Activated B cell treated with CpG ODN at 0.5 μM for 24 hours (primary cell): ENCODE measurements around the gene POT1. TPM values are rescaled to one million over a fixed set of nuclear protein-coding genes. Genes with fewer than 3 reads are reported as not detected.

ENCODE experiments used
- ATAC-seq: fragments of 200-7000 bp; cut with Tn5 transposase; one replicate; pipeline ENCODE4 v1.10.0; 2021; ENCODE audit warnings: low read depth, mild to moderate bottlenecking, moderate library complexity
- CTCF ChIA-PET: fragments of 350-600 bp; sonication (Branson Sonifier 250); formaldehyde crosslinking; loops from one replicate; lab custom pipeline; 2021; ENCODE audit warnings: antibody characterized with exemption; lab: Charles Lee
- POLR2A ChIA-PET: fragments of 350-600 bp; sonication (Branson Sonifier 250); formaldehyde crosslinking; loops from one replicate; lab custom pipeline; 2021; ENCODE audit warnings: antibody characterized with exemption; lab: Charles Lee
- DNase-seq: peaks from one replicate; pipeline ENCODE4 v3.0.0; 2022
- H3K27ac Mint-ChIP-seq: one replicate; pipeline ENCODE4 v1.8.0; 2020; ENCODE audit warnings: mixed read lengths
- H3K27me3 Mint-ChIP-seq: one replicate; pipeline ENCODE4 v1.8.0; 2021; ENCODE audit warnings: mixed read lengths
- H3K36me3 Mint-ChIP-seq: one replicate; pipeline ENCODE4 v1.8.0; 2021; ENCODE audit warnings: low read depth, mixed read lengths
- H3K4me1 Mint-ChIP-seq: one replicate; pipeline ENCODE4 v1.8.0; 2021; ENCODE audit warnings: mixed read lengths
- H3K4me3 Mint-ChIP-seq: one replicate; pipeline ENCODE4 v1.8.0; 2020; ENCODE audit warnings: mild to moderate bottlenecking, mixed read lengths
- H3K9me3 Mint-ChIP-seq: one replicate; pipeline ENCODE4 v1.8.0; 2020; ENCODE audit warnings: mixed read lengths
- intact Hi-C: fragments of 100-400 bp; cut with micrococcal nuclease; formaldehyde crosslinking; loops from one replicate; pipeline ENCODE4 v1.15.1; 2024
- total RNA-seq: library from RNA; stranded (reverse); gene quantifications from 2 replicates; pipeline ENCODE4 v1.2.3, GENCODE V29; 2022
- TF ChIP-seq, protein P1 (sequence below): fragments of 200-600 bp; IDR thresholded peaks from one replicate; pipeline ENCODE4 v1.8.0; 2022; ENCODE audit warnings: antibody characterized with exemption, mild to moderate bottlenecking

POT1 gene
- total RNA-seq, 1 donor from 2014 or later, result 26.8 TPM

GRCh38 chr7:124898531-124898930 lies 31.1 kb downstream of the POT1 start:
- no peak overlapping the region for H3K27ac Mint-ChIP-seq
- peaks cover 2% of the 10 kb centered on the region for H3K4me1 Mint-ChIP-seq
- H3K4me3 Mint-ChIP-seq, result no peak overlapping the region
- no peaks in the 10 kb centered on the region for H3K27me3 Mint-ChIP-seq
- no peak for ATAC-seq
- peaks cover 39% of the 10 kb centered on the region for H3K36me3 Mint-ChIP-seq
- TF ChIP-seq, protein P1, sequence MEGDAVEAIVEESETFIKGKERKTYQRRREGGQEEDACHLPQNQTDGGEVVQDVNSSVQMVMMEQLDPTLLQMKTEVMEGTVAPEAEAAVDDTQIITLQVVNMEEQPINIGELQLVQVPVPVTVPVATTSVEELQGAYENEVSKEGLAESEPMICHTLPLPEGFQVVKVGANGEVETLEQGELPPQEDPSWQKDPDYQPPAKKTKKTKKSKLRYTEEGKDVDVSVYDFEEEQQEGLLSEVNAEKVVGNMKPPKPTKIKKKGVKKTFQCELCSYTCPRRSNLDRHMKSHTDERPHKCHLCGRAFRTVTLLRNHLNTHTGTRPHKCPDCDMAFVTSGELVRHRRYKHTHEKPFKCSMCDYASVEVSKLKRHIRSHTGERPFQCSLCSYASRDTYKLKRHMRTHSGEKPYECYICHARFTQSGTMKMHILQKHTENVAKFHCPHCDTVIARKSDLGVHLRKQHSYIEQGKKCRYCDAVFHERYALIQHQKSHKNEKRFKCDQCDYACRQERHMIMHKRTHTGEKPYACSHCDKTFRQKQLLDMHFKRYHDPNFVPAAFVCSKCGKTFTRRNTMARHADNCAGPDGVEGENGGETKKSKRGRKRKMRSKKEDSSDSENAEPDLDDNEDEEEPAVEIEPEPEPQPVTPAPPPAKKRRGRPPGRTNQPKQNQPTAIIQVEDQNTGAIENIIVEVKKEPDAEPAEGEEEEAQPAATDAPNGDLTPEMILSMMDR, result no peak
- CTCF ChIA-PET, result no interaction called here
- POLR2A ChIA-PET, result no interaction called here
- intact Hi-C loops, result no loop called here
- no peak for DNase-seq
- H3K9me3 Mint-ChIP-seq, result no peaks in the 10 kb centered on the region

GRCh38 chr7:124896001-124896400 lies 33.6 kb downstream of the POT1 start:
- no peaks in the 10 kb centered on the region for H3K27me3 Mint-ChIP-seq
- H3K36me3 Mint-ChIP-seq, result peaks cover 45% of the 10 kb centered on the region
- no peak for ATAC-seq
- intact Hi-C loops, result no loop called here
- H3K4me3 Mint-ChIP-seq, result no peak overlapping the region
- no peaks in the 10 kb centered on the region for H3K9me3 Mint-ChIP-seq
- TF ChIP-seq, protein P1, result no peak
- ChIA-PET CTCF (no interaction called here), POLR2A (no interaction called here)
- H3K4me1 Mint-ChIP-seq, result no peaks in the 10 kb centered on the region
- H3K27ac Mint-ChIP-seq, result no peak overlapping the region
- no peak for DNase-seq

GRCh38 chr7:124893140-124893827 lies 36.3 kb downstream of the POT1 start:
- Mint-ChIP-seq H3K4me1 (no peaks in the 10 kb centered on the region), H3K4me3 (no peak overlapping the region), H3K27ac (no peak overlapping the region), H3K36me3 (peaks cover 59% of the 10 kb centered on the region), H3K27me3 (no peaks in the 10 kb centered on the region), H3K9me3 (no peaks in the 10 kb centered on the region)
- ATAC-seq (no peak), DNase-seq (no peak)
- ChIA-PET CTCF (no interaction called here), POLR2A (no interaction called here)
- intact Hi-C loops, result no loop called here
- TF ChIP-seq, protein P1, result no peak

GRCh38 chr7:124887247-124887646 lies 42.4 kb downstream of the POT1 start:
- TF ChIP-seq, protein P1, result no peak
- Mint-ChIP-seq H3K4me3 (no peak overlapping the region), H3K9me3 (no peaks in the 10 kb centered on the region), H3K27ac (no peak overlapping the region), H3K4me1 (no peaks in the 10 kb centered on the region), H3K36me3 (peaks cover 40% of the 10 kb centered on the region), H3K27me3 (no peaks in the 10 kb centered on the region)
- POLR2A ChIA-PET, result no interaction called here
- CTCF ChIA-PET, result no interaction called here
- DNase-seq, result no peak
- intact Hi-C loops, result no loop called here
- ATAC-seq, result no peak

- DNase-seq (no peak), ATAC-seq (no peak)
- Mint-ChIP-seq H3K4me1 (no peaks in the 10 kb centered on the region), H3K27me3 (no peaks in the 10 kb centered on the region), H3K27ac (no peak overlapping the region), H3K4me3 (no peak overlapping the region), H3K9me3 (no peaks in the 10 kb centered on the region), H3K36me3 (no peaks in the 10 kb centered on the region)
- TF ChIP-seq, protein P1, result no peak
- intact Hi-C loops, result no loop called here
- POLR2A ChIA-PET, result no interaction called here
- CTCF ChIA-PET, result no interaction called here
Measured at GRCh38 chr7:124881981-124882380, 47.6 kb downstream of the POT1 start.
